ENCODE measurements around the gene COG2.
"Not testable (repeated sequence)": the region's sequence is repeated elsewhere in the genome, so short reads cannot be mapped to it uniquely, and the experiment has no call there.

Gene COG2

DNA sequence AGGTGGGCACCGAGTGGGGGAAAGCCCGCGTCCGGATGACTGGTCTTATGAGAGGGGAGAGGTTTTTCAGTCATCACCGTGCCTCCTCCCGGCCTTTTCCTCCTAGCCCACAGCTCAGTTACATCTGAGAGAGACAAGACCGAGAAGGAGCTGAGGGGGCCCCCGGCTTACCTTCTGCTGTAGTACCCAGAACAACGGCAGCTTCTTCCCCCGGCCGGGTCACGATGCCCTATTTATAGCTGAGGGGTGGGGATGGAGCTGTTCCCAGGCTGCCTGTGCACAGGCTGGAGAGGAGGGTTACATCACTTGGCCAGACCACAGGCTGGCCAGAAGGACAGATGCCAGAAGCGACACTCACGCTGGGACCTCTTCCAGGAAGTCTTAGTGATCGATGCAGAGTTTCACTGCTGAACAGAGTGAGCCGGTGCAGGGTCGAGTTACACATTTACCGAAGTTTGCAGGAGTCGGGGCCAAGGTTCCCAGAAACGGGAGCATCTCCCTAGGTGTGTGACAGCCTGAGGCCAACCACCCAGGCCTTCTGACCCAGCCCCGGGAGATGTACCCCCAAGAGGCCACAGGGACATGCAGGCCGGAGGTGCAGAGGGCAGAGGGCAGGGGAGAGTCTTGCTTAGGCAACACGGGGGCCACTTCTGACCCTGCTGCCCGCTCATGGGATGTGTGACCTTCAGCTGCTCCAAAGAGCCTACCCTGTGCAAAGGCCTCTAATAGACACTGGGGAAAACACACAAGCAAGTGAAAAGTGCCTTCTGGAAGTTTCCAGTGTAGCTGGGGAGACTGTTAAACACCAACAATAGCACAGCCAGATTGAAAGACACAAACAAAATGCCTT lies 71.9 kb downstream of the COG2 start, which contains the start of gene AGT:
TSS of gene AGT (minus strand) at position 208 of the 850 bp plus-strand sequence. CDS start 3,299 bp downstream, outside the sequence.
- Histone ChIP-seq H3K27me3 (ENCODE audit: insufficient read depth, poor library complexity, severe bottlenecking) (no peaks in the 10 kb centered on the region), H3K9me3 (ENCODE audit: severe bottlenecking) (no peaks in the 10 kb centered on the region), H3K36me3 (ENCODE audit: low read depth) (no peaks in the 10 kb centered on the region), H3K4me3 (ENCODE audit: severe bottlenecking) (no peak within 1 kb of the TSS), H3K27ac (ENCODE audit: poor library complexity, severe bottlenecking) (no peak within 1 kb of the TSS), H3K4me1 (ENCODE audit: insufficient read depth, poor library complexity, severe bottlenecking) (no peaks in the 10 kb centered on the region)
- DNase-seq (ENCODE audit: low spot score) (no peak), ATAC-seq (ENCODE audit: low read depth) (no peak)
- TF ChIP-seq, protein P1, sequence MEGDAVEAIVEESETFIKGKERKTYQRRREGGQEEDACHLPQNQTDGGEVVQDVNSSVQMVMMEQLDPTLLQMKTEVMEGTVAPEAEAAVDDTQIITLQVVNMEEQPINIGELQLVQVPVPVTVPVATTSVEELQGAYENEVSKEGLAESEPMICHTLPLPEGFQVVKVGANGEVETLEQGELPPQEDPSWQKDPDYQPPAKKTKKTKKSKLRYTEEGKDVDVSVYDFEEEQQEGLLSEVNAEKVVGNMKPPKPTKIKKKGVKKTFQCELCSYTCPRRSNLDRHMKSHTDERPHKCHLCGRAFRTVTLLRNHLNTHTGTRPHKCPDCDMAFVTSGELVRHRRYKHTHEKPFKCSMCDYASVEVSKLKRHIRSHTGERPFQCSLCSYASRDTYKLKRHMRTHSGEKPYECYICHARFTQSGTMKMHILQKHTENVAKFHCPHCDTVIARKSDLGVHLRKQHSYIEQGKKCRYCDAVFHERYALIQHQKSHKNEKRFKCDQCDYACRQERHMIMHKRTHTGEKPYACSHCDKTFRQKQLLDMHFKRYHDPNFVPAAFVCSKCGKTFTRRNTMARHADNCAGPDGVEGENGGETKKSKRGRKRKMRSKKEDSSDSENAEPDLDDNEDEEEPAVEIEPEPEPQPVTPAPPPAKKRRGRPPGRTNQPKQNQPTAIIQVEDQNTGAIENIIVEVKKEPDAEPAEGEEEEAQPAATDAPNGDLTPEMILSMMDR (IDR thresholded peaks at IDR 0.05; ENCODE audit: poor library complexity, severe bottlenecking), result no peak

DNA sequence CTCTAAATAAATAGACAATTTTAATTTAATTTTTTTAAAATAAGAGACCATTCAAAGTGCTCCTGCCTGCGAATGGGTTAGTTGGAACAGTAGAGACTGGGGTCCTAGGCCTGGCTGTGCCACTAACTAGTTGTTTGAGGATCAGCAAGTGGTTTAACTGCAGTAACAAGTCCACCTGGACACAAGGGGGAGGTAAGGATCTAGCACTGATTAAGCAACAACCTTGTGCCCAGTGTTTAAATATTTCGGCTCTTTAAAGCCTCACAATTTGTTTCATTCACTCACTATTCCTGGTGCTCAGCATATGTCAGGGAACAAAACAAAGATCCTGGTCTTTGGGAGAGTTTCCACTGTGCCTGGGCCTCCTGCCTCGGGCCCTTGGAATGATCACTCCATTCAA lies 73.2 kb downstream of the COG2 start:
- Histone ChIP-seq H3K27ac (ENCODE audit: poor library complexity, severe bottlenecking) (no peak overlapping the region), H3K9me3 (ENCODE audit: severe bottlenecking) (no peaks in the 10 kb centered on the region), H3K4me3 (ENCODE audit: severe bottlenecking) (no peak overlapping the region), H3K36me3 (ENCODE audit: low read depth) (no peaks in the 10 kb centered on the region), H3K4me1 (ENCODE audit: insufficient read depth, poor library complexity, severe bottlenecking) (no peaks in the 10 kb centered on the region), H3K27me3 (ENCODE audit: insufficient read depth, poor library complexity, severe bottlenecking) (no peaks in the 10 kb centered on the region)
- ATAC-seq (ENCODE audit: low read depth), result no peak
- no peak for DNase-seq (ENCODE audit: low spot score)
- TF ChIP-seq, protein P1 (IDR thresholded peaks at IDR 0.05; ENCODE audit: poor library complexity, severe bottlenecking), result no peak

DNA sequence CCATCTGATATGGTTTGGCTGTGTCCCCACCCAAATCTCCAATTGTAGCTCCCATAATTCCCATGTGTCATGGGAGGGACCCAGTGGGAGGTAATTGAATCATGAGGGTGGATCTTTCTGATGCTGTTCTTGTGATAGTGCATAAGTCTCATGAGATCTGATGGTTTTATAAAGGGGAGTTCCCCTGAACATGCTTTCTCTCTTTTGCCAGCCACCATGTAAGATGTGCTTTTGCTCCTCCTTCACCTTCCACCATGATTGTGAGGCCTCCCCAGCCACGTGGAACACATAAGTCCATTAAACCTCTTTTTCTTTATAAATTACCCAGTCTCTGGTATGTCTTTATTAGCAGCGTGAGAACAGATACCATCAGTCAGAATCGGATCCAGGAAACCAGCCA lies 74.2 kb downstream of the COG2 start:
- H3K4me3 ChIP-seq (ENCODE audit: severe bottlenecking); ATAC-seq (ENCODE audit: low read depth); H3K36me3 ChIP-seq (ENCODE audit: low read depth); H3K27me3 ChIP-seq (ENCODE audit: insufficient read depth, poor library complexity, severe bottlenecking); H3K9me3 ChIP-seq (ENCODE audit: severe bottlenecking); H3K4me1 ChIP-seq (ENCODE audit: insufficient read depth, poor library complexity, severe bottlenecking); DNase-seq (ENCODE audit: low spot score); H3K27ac ChIP-seq (ENCODE audit: poor library complexity, severe bottlenecking): not testable (repeated sequence)

DNA sequence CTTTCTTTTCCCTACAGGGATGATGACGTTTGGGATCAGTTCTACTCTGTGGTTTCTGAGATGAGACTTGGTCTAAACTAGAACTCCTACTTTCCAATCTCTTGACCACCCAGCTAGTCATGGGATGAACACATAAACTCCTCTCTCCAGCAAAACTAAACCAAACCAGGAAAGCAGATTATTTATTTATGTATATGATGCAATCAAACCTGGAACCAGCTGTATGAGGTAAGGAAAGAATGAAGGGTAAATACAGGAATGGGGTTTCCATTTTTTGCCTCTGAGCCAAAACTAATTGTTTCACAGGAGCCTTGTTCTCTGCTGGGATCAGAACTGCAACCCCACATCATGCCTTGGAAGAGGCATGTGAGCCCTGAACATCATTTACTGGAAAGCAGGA lies 75.0 kb downstream of the COG2 start:
- ATAC-seq (ENCODE audit: low read depth), result no peak
- TF ChIP-seq, protein P1 (IDR thresholded peaks at IDR 0.05; ENCODE audit: poor library complexity, severe bottlenecking), result no peak

DNA sequence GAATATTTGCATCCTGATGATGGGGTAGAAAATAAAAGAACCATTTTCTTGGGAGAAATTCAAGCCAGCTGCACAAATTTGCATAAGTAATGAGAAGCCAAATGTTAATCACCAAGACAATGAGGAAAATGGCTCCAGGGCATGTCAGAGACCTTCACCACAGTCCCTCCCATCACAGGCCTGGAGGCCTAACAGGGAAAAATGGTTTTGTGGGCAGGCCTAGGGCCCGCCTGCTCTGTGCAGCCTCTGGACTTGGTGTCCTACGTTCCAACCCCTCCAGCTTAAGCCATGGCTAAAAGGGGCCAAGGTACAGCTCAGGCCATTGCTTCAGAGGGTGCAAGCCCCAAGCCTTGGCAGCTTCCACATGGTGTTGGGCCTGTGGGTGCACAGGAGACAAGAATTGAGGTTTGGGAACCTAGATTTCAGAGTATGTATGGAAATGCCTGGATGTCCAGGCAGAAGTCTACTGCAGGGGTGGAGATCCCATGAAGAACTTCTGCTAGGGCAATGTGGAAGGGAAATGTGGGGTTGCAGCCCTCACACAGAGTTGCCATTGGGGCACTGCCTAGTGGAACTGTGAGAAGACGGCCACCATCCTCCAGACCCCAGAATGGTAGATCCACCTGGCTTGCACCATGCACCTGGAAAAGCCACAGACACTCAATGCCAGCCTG lies 79.7 kb downstream of the COG2 start:
- H3K36me3 ChIP-seq (ENCODE audit: low read depth); H3K9me3 ChIP-seq (ENCODE audit: severe bottlenecking); H3K27me3 ChIP-seq (ENCODE audit: insufficient read depth, poor library complexity, severe bottlenecking); H3K27ac ChIP-seq (ENCODE audit: poor library complexity, severe bottlenecking); ATAC-seq (ENCODE audit: low read depth); H3K4me3 ChIP-seq (ENCODE audit: severe bottlenecking); DNase-seq (ENCODE audit: low spot score); H3K4me1 ChIP-seq (ENCODE audit: insufficient read depth, poor library complexity, severe bottlenecking): not testable (repeated sequence)

More for the DNA sequence above, 75.0 kb downstream of the COG2 start:
- no peak overlapping the region for H3K4me3 ChIP-seq (ENCODE audit: severe bottlenecking)
- no peak for DNase-seq (ENCODE audit: low spot score)
- H3K27ac ChIP-seq (ENCODE audit: poor library complexity, severe bottlenecking), result no peak overlapping the region
- no peaks in the 10 kb centered on the region for H3K9me3 ChIP-seq (ENCODE audit: severe bottlenecking)
- no peaks in the 10 kb centered on the region for H3K4me1 ChIP-seq (ENCODE audit: insufficient read depth, poor library complexity, severe bottlenecking)
- no peaks in the 10 kb centered on the region for H3K36me3 ChIP-seq (ENCODE audit: low read depth)
- no peaks in the 10 kb centered on the region for H3K27me3 ChIP-seq (ENCODE audit: insufficient read depth, poor library complexity, severe bottlenecking)
